Activated B cell treated with CpG ODN at 0.5 μM for 24 hours (primary cell): ENCODE results near the gene SAFB. TPM values are rescaled to one million over a fixed set of nuclear protein-coding genes. Genes with fewer than 3 reads are reported as not detected.

ENCODE experiments used
- ATAC-seq: fragments of 200-7000 bp; cut with Tn5 transposase; one replicate; pipeline ENCODE4 v1.10.0; 2021; ENCODE audit warnings: low read depth, mild to moderate bottlenecking, moderate library complexity
- CTCF ChIA-PET: fragments of 350-600 bp; sonication (Branson Sonifier 250); formaldehyde crosslinking; loops from one replicate; lab custom pipeline; 2021; ENCODE audit warnings: antibody characterized with exemption; lab: Charles Lee
- POLR2A ChIA-PET: fragments of 350-600 bp; sonication (Branson Sonifier 250); formaldehyde crosslinking; loops from one replicate; lab custom pipeline; 2021; ENCODE audit warnings: antibody characterized with exemption; lab: Charles Lee
- DNase-seq: peaks from one replicate; pipeline ENCODE4 v3.0.0; 2022
- H3K27ac Mint-ChIP-seq: one replicate; pipeline ENCODE4 v1.8.0; 2020; ENCODE audit warnings: mixed read lengths
- H3K27me3 Mint-ChIP-seq: one replicate; pipeline ENCODE4 v1.8.0; 2021; ENCODE audit warnings: mixed read lengths
- H3K36me3 Mint-ChIP-seq: one replicate; pipeline ENCODE4 v1.8.0; 2021; ENCODE audit warnings: low read depth, mixed read lengths
- H3K4me1 Mint-ChIP-seq: one replicate; pipeline ENCODE4 v1.8.0; 2021; ENCODE audit warnings: mixed read lengths
- H3K4me3 Mint-ChIP-seq: one replicate; pipeline ENCODE4 v1.8.0; 2020; ENCODE audit warnings: mild to moderate bottlenecking, mixed read lengths
- H3K9me3 Mint-ChIP-seq: one replicate; pipeline ENCODE4 v1.8.0; 2020; ENCODE audit warnings: mixed read lengths
- intact Hi-C: fragments of 100-400 bp; cut with micrococcal nuclease; formaldehyde crosslinking; loops from one replicate; pipeline ENCODE4 v1.15.1; 2024
- total RNA-seq: library from RNA; stranded (reverse); gene quantifications from 2 replicates; pipeline ENCODE4 v1.2.3, GENCODE V29; 2022
- TF ChIP-seq, protein P1 (sequence below): fragments of 200-600 bp; IDR thresholded peaks from one replicate; pipeline ENCODE4 v1.8.0; 2022; ENCODE audit warnings: antibody characterized with exemption, mild to moderate bottlenecking

SAFB gene
- total RNA-seq, 1 donor from 2014 or later, result 171 TPM

DNA sequence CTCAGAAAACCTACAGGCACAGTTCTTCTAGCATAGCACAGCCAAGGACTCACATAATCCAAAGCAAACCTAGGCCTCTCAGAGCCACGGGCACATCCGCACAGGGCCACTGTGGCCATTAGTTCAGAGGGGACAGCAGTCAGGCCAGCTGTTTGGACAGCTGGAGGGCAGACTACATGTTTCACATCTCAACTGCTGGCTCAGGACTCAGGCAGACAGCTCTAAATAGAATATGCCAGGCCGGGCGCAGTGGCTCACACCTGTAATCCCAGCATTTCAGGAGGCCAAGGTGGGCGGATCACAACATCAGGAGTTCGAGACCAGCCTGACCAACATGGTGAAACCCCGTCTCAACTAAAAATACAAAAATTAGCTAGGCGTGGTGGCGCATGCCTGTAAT, 27.1 kb upstream of the SAFB start:
- CTCF ChIA-PET, result no interaction called here
- POLR2A ChIA-PET, result no interaction called here
- no peaks in the 10 kb centered on the region for H3K9me3 Mint-ChIP-seq
- H3K4me3 Mint-ChIP-seq, result no peak overlapping the region
- TF ChIP-seq, protein P1, sequence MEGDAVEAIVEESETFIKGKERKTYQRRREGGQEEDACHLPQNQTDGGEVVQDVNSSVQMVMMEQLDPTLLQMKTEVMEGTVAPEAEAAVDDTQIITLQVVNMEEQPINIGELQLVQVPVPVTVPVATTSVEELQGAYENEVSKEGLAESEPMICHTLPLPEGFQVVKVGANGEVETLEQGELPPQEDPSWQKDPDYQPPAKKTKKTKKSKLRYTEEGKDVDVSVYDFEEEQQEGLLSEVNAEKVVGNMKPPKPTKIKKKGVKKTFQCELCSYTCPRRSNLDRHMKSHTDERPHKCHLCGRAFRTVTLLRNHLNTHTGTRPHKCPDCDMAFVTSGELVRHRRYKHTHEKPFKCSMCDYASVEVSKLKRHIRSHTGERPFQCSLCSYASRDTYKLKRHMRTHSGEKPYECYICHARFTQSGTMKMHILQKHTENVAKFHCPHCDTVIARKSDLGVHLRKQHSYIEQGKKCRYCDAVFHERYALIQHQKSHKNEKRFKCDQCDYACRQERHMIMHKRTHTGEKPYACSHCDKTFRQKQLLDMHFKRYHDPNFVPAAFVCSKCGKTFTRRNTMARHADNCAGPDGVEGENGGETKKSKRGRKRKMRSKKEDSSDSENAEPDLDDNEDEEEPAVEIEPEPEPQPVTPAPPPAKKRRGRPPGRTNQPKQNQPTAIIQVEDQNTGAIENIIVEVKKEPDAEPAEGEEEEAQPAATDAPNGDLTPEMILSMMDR, result no peak
- peaks cover 94% of the 10 kb centered on the region for H3K36me3 Mint-ChIP-seq
- ATAC-seq (no peak), DNase-seq (no peak)
- no peaks in the 10 kb centered on the region for H3K27me3 Mint-ChIP-seq
- intact Hi-C loops, result no loop called here
- no peak overlapping the region for H3K27ac Mint-ChIP-seq
- no peaks in the 10 kb centered on the region for H3K4me1 Mint-ChIP-seq

GRCh38 chr19:5600797-5601196, 22.1 kb upstream of the SAFB start:
- Mint-ChIP-seq H3K4me1 (no peaks in the 10 kb centered on the region), H3K4me3 (no peak overlapping the region), H3K36me3 (peaks cover 93% of the 10 kb centered on the region), H3K27ac (no peak overlapping the region), H3K9me3 (no peaks in the 10 kb centered on the region), H3K27me3 (no peaks in the 10 kb centered on the region)
- TF ChIP-seq, protein P1, result no peak
- ChIA-PET CTCF (no interaction called here), POLR2A (no interaction called here)
- DNase-seq, result no peak
- intact Hi-C loops, result no loop called here
- ATAC-seq, result no peak

GRCh38 chr19:5603626-5604025, 19.3 kb upstream of the SAFB start:
- Mint-ChIP-seq H3K9me3 (no peaks in the 10 kb centered on the region), H3K4me1 (no peaks in the 10 kb centered on the region), H3K4me3 (no peak overlapping the region), H3K27me3 (no peaks in the 10 kb centered on the region), H3K27ac (no peak overlapping the region), H3K36me3 (peaks cover 95% of the 10 kb centered on the region)
- POLR2A ChIA-PET, result no interaction called here
- CTCF ChIA-PET, result no interaction called here
- no peak for ATAC-seq
- no peak for DNase-seq
- TF ChIP-seq, protein P1, result no peak
- intact Hi-C loops, result no loop called here

DNA sequence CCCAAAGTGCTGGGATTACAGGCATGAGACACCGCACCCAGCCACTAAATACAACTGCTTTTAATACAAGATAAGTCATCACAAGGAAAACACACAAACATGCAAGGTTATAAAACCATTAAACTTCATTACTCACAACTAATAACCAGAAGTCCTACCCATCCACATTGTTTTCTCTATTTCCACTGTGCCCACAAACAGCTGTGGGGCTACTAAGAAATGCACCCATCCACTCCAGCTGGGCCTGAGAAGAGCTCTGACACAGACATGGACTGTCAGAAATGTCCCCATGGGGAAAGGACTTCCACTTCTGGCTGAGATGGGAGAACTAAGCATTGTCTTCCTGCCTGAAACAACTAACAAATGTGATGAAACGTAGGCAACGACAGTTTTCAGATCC, 17.5 kb upstream of the SAFB start:
- Mint-ChIP-seq H3K27me3 (no peaks in the 10 kb centered on the region), H3K4me1 (no peaks in the 10 kb centered on the region), H3K4me3 (no peak overlapping the region), H3K36me3 (peaks cover 95% of the 10 kb centered on the region), H3K27ac (no peak overlapping the region), H3K9me3 (no peaks in the 10 kb centered on the region)
- intact Hi-C loops, result no loop called here
- TF ChIP-seq, protein P1, result no peak
- POLR2A ChIA-PET, result no interaction called here
- CTCF ChIA-PET, result no interaction called here
- DNase-seq, result no peak
- no peak for ATAC-seq

- ChIA-PET CTCF (no interaction called here), POLR2A (no interaction called here)
- H3K4me3 Mint-ChIP-seq, result no peak overlapping the region
- intact Hi-C loops, result no loop called here
- peaks cover 91% of the 10 kb centered on the region for H3K36me3 Mint-ChIP-seq
- H3K27me3 Mint-ChIP-seq, result no peaks in the 10 kb centered on the region
- TF ChIP-seq, protein P1, result no peak
- H3K27ac Mint-ChIP-seq, result no peak overlapping the region
- ATAC-seq (no peak), DNase-seq (no peak)
- no peaks in the 10 kb centered on the region for H3K9me3 Mint-ChIP-seq
- H3K4me1 Mint-ChIP-seq, result no peaks in the 10 kb centered on the region
These were observed 15.3 kb upstream of the SAFB start for GRCh38 chr19:5607318-5608275.
